Endothelial cell of umbilical vein (primary cell): Measurements from ENCODE around the gene CHST11. TPM values are rescaled to one million over a fixed set of nuclear protein-coding genes. Genes with fewer than 3 reads are reported as not detected.

Source experiments
- BruUV-seq: library from RNA; stranded (reverse); fragments of 400-500 nt; replicated peaks from 2 replicates; lab custom pipeline; 2021; lab: Mats Ljungman, UMichigan
- CTCF ChIA-PET: fragments of 300-600, 350-600 bp; sonication (Branson Sonifier 250); formaldehyde crosslinking; loops from one replicate; lab custom pipeline; 2021; ENCODE audit warnings: antibody characterized with exemption, inconsistent platforms; lab: Charles Lee
- POLR2A ChIA-PET: fragments of 300-600, 350-600 bp; sonication (Branson Sonifier 250); formaldehyde crosslinking; loops from one replicate; lab custom pipeline; 2021; ENCODE audit warnings: antibody characterized with exemption, inconsistent platforms; lab: Charles Lee
- DNase-seq: peaks from one replicate; pipeline ENCODE4 v3.0.0-alpha.2; 2011; ENCODE audit warnings: low read depth, low spot score
- FAIRE-seq: peaks from 2 replicates; lab custom pipeline; 2011; peaks lifted over from hg19 to GRCh38; lab: Jason Lieb, UNC
- H2AFZ ChIP-seq: 2 replicates; pipeline ENCODE4 v1.6.0; 2012; ENCODE audit warnings: low read depth, low read length, control low read depth, inconsistent platforms
- H3K27ac ChIP-seq: 2 replicates; pipeline ENCODE4 v1.5.1; 2011; ENCODE audit warnings: low read depth, mild to moderate bottlenecking, control low read depth, low read length, moderate library complexity; ENCODE audit not compliant: insufficient read depth
- H3K27me3 ChIP-seq, 2 experiments: 2 replicates each; pipeline versions ENCODE4 v1.6.0 to v1.6.1; 2011; ENCODE audit warnings: low read length in 2 of 2, mixed read lengths in 1 of 2; ENCODE audit not compliant: control insufficient read depth in 2 of 2, insufficient read depth in 2 of 2
- H3K36me3 ChIP-seq, 2 experiments: 2 replicates in 1 of 2; 3 replicates in 1 of 2; pipeline ENCODE4 v1.5.1; 2011; ENCODE audit warnings: low read length in 2 of 2, mild to moderate bottlenecking in 1 of 2, moderate library complexity in 1 of 2; ENCODE audit not compliant: control insufficient read depth in 2 of 2, insufficient read depth in 2 of 2; ENCODE audit errors: extremely low read depth in 1 of 2
- H3K4me1 ChIP-seq: 3 replicates; pipeline ENCODE4 v1.5.1; 2011; ENCODE audit warnings: mild to moderate bottlenecking, low read length; ENCODE audit not compliant: control insufficient read depth, insufficient read depth; ENCODE audit errors: extremely low read depth
- H3K4me2 ChIP-seq: 2 replicates; pipeline ENCODE4 v1.6.1; 2011; ENCODE audit warnings: low read length, control low read depth, mixed read lengths; ENCODE audit not compliant: insufficient read depth
- H3K4me3 ChIP-seq, 3 experiments: fragments of 200-600 bp in 1 of 3; sonication (generic), shearing (Covaris generic) in 1 of 3; replicated peaks in 1 of 3; 2 replicates each; pipeline ENCODE4 v1.5.1; 2011 to 2016; ENCODE audit warnings: control low read depth in 3 of 3, low read length in 3 of 3, mild to moderate bottlenecking in 2 of 3, inconsistent platforms in 1 of 3, low read depth in 1 of 3, moderate library complexity in 1 of 3; ENCODE audit not compliant: insufficient read depth in 1 of 3
- H3K79me2 ChIP-seq: 2 replicates; pipeline ENCODE4 v1.6.0; 2012; ENCODE audit warnings: low read length, inconsistent platforms; ENCODE audit not compliant: control insufficient read depth, insufficient read depth
- H3K9ac ChIP-seq: replicated peaks from 2 replicates; pipeline ENCODE3; 2011; ENCODE audit warnings: low read length, control low read depth; ENCODE audit not compliant: insufficient read depth; ENCODE audit errors: extremely low read depth
- H3K9me1 ChIP-seq: replicated peaks from 3 replicates; pipeline ENCODE4 v1.6.0; 2011; ENCODE audit warnings: mild to moderate bottlenecking, low read length; ENCODE audit not compliant: control insufficient read depth, insufficient read depth; ENCODE audit errors: extremely low read depth
- H3K9me3 ChIP-seq: replicated peaks from 2 replicates; pipeline ENCODE4 v1.5.1; 2012; ENCODE audit warnings: low read length, inconsistent platforms; ENCODE audit not compliant: control insufficient read depth, insufficient read depth
- H4K20me1 ChIP-seq: replicated peaks from 2 replicates; pipeline ENCODE3; 2011; ENCODE audit warnings: mild to moderate bottlenecking, low read length; ENCODE audit not compliant: control insufficient read depth, insufficient read depth; ENCODE audit errors: extremely low read depth
- EZH2 ChIP-seq: IDR thresholded peaks from 2 replicates; pipeline ENCODE4 v1.6.1; 2012; ENCODE audit warnings: borderline replicate concordance, low read depth, mild to moderate bottlenecking, moderate library complexity, low read length, inconsistent platforms; ENCODE audit not compliant: severe bottlenecking
- FOS ChIP-seq: IDR thresholded peaks from 2 replicates; pipeline ENCODE4 v1.6.1; 2011; ENCODE audit warnings: mild to moderate bottlenecking, low read length, moderate library complexity, borderline replicate concordance; ENCODE audit not compliant: insufficient read depth
- GATA2 ChIP-seq: IDR thresholded peaks from 2 replicates; pipeline ENCODE4 v1.7.0; 2011; ENCODE audit warnings: low read depth, mild to moderate bottlenecking, moderate library complexity, mixed read lengths, low read length; ENCODE audit not compliant: insufficient read length, insufficient read depth
- JUN ChIP-seq: IDR thresholded peaks from 2 replicates; pipeline ENCODE4 v1.6.1; 2011; ENCODE audit warnings: borderline replicate concordance, low read depth; ENCODE audit not compliant: insufficient read length, insufficient read depth
- MAX ChIP-seq: IDR thresholded peaks from 2 replicates; pipeline ENCODE4 v1.6.1; 2011; ENCODE audit not compliant: insufficient read depth, insufficient read length
- MYC ChIP-seq: IDR thresholded peaks from one replicate; pipeline ENCODE4 v1.6.1; 2011; ENCODE audit warnings: mild to moderate bottlenecking, low read depth, low read length
- POLR2A ChIP-seq: IDR thresholded peaks from 2 replicates; pipeline ENCODE4 v1.6.1; 2012; ENCODE audit warnings: low read depth, mild to moderate bottlenecking, control low read depth, low read length
- POLR2AphosphoS5 ChIP-seq: IDR thresholded peaks from 2 replicates; pipeline ENCODE4 v1.6.1; 2012; ENCODE audit warnings: low read depth, mild to moderate bottlenecking, control low read depth, low read length, moderate library complexity; ENCODE audit not compliant: insufficient read depth
- dilution Hi-C: fragments of 300-500 bp; cut with MboI; formaldehyde crosslinking; loops from one replicate; pipeline ENCODE4 v1.15.0; 2019; ENCODE audit warnings: low sequenced_read_pairs; ENCODE audit not compliant: extremely low pct_ligation_motif_present
- intact Hi-C: fragments of 100-400 bp; cut with micrococcal nuclease; formaldehyde crosslinking; loops from one replicate; pipeline ENCODE4 v1.10.0; 2022
- polyA plus RNA-seq, 4 experiments: library from polyadenylated mRNA; depleted of rRNA in 3 of 4; stranded (reverse) in 3 of 4; unstranded in 1 of 4; fragments of >200 nt; gene quantifications; 2 replicates each; pipeline versions ENCODE4 v1.2.1 to v1.2.3, GENCODE V29; 2011 to 2012; ENCODE audit warnings: missing spikeins in 1 of 4
- total RNA-seq: library from RNA; stranded (reverse); gene quantifications from 2 replicates; pipeline ENCODE4 v1.2.3, GENCODE V29; 2021
- TF ChIP-seq, protein P1 (sequence below), 2 donors: IDR thresholded peaks; 1 replicate in 1 of 2; 2 replicates in 1 of 2; pipeline ENCODE4 v1.5.1; 2011; ENCODE audit warnings: low read length in 2 of 2, mild to moderate bottlenecking in 2 of 2, moderate library complexity in 2 of 2, control low read depth in 1 of 2, inconsistent platforms in 1 of 2, low read depth in 1 of 2; ENCODE audit not compliant: insufficient read depth in 1 of 2; ENCODE audit errors: extremely low read depth in 1 of 2

The CHST11 gene
- total and polyA plus RNA-seq, 2 donors (not counting 3 experiments of a cell fraction or from before 2014, with no cell fraction given), result 19.7 to 20.9 TPM

DNA sequence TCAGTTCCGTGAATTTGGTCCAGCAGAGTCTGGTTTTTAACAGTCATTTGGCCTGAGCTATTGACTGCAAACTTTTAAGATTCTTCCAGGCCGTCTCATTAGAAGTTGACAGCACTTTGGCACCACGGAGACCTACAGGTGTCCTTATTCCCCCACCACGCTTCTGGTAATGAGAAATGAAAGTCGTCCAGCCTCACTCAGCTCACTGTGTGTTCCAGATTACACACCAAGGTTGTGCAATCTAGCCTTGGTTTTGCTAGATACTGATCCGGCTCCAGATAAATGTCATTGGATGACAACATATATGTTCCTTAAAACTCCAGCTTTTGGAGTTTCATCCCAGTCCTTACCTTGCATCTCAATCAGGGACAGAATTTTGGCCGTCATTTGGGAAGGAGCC lies 210.4 kb downstream of the CHST11 start:
- Histone ChIP-seq H3K4me3 (no peak overlapping the region), H3K9me3 (no peaks in the 10 kb centered on the region), H4K20me1 (no peaks in the 10 kb centered on the region), H3K9ac (no peak overlapping the region), H3K9me1 (no peaks in the 10 kb centered on the region), H3K27me3 (no peaks in the 10 kb centered on the region), H2AFZ (no peak overlapping the region), H3K4me2 (no peak overlapping the region), H3K36me3 (no peaks in the 10 kb centered on the region), H3K4me1 (peaks cover 11% of the 10 kb centered on the region), H3K79me2 (no peaks in the 10 kb centered on the region), H3K27ac (no peak overlapping the region)
- FAIRE-seq (no peak), DNase-seq (no peak)
- intact Hi-C loops, result no loop called here
- ChIA-PET POLR2A (no interaction called here), CTCF (interaction anchor here (1.6 kb wide), 1 partner anchor 285 kb away, joined by 5 read pairs; no protein-coding TSS in a partner anchor)
- no peak for TF ChIP-seq POLR2A
- no peak for TF ChIP-seq MYC
- no peak for TF ChIP-seq JUN
- TF ChIP-seq, protein P1, sequence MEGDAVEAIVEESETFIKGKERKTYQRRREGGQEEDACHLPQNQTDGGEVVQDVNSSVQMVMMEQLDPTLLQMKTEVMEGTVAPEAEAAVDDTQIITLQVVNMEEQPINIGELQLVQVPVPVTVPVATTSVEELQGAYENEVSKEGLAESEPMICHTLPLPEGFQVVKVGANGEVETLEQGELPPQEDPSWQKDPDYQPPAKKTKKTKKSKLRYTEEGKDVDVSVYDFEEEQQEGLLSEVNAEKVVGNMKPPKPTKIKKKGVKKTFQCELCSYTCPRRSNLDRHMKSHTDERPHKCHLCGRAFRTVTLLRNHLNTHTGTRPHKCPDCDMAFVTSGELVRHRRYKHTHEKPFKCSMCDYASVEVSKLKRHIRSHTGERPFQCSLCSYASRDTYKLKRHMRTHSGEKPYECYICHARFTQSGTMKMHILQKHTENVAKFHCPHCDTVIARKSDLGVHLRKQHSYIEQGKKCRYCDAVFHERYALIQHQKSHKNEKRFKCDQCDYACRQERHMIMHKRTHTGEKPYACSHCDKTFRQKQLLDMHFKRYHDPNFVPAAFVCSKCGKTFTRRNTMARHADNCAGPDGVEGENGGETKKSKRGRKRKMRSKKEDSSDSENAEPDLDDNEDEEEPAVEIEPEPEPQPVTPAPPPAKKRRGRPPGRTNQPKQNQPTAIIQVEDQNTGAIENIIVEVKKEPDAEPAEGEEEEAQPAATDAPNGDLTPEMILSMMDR (IDR thresholded peaks at IDR 0.05; ENCODE audit: extremely low read depth in 1 of 2, insufficient read depth in 1 of 2, low read depth in 1 of 2, low read length in 2 of 2), result no peak
- no peak for TF ChIP-seq MAX
- TF ChIP-seq EZH2, result no peak
- no peak for TF ChIP-seq FOS
- TF ChIP-seq GATA2, result no peak
- TF ChIP-seq POLR2AphosphoS5, result no peak
- no TSS peak for BruUV-seq
- dilution Hi-C loops, result no loop called here
